HepG2 (cell line): Measurements from ENCODE around the gene SFRP4.

Experiments
- TF ChIP-seq, protein P1 (sequence below): sonication (generic); formaldehyde crosslinking; IDR thresholded peaks from 2 replicates; pipeline ENCODE4 v1.5.0; 2020; ENCODE audit warnings: mild to moderate bottlenecking, missing genetic modification reagents, moderate library complexity
- TF ChIP-seq, protein P2 (sequence below): sonication (generic); formaldehyde crosslinking; conservative IDR thresholded peaks from 2 replicates; pipeline ENCODE4 v1.4.0; 2020; ENCODE audit warnings: missing genetic modification reagents

- TF ChIP-seq, protein P1, sequence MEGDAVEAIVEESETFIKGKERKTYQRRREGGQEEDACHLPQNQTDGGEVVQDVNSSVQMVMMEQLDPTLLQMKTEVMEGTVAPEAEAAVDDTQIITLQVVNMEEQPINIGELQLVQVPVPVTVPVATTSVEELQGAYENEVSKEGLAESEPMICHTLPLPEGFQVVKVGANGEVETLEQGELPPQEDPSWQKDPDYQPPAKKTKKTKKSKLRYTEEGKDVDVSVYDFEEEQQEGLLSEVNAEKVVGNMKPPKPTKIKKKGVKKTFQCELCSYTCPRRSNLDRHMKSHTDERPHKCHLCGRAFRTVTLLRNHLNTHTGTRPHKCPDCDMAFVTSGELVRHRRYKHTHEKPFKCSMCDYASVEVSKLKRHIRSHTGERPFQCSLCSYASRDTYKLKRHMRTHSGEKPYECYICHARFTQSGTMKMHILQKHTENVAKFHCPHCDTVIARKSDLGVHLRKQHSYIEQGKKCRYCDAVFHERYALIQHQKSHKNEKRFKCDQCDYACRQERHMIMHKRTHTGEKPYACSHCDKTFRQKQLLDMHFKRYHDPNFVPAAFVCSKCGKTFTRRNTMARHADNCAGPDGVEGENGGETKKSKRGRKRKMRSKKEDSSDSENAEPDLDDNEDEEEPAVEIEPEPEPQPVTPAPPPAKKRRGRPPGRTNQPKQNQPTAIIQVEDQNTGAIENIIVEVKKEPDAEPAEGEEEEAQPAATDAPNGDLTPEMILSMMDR (CRISPR knock-in tag) = no peak
- TF ChIP-seq, protein P2, sequence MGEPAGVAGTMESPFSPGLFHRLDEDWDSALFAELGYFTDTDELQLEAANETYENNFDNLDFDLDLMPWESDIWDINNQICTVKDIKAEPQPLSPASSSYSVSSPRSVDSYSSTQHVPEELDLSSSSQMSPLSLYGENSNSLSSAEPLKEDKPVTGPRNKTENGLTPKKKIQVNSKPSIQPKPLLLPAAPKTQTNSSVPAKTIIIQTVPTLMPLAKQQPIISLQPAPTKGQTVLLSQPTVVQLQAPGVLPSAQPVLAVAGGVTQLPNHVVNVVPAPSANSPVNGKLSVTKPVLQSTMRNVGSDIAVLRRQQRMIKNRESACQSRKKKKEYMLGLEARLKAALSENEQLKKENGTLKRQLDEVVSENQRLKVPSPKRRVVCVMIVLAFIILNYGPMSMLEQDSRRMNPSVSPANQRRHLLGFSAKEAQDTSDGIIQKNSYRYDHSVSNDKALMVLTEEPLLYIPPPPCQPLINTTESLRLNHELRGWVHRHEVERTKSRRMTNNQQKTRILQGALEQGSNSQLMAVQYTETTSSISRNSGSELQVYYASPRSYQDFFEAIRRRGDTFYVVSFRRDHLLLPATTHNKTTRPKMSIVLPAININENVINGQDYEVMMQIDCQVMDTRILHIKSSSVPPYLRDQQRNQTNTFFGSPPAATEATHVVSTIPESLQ (CRISPR knock-in tag) = no peak
These were observed 15.9 kb upstream of the SFRP4 start for GRCh38 chr7:37932543-37932942.
